ENCODE measurements around the gene KIF18A. TPM values are rescaled to one million over a fixed set of nuclear protein-coding genes. Genes with fewer than 3 reads are reported as not detected.
A peak's percentile ranks its signal among the peaks of the same experiment; 100 is the strongest.

The KIF18A gene
- total RNA-seq, 1 experiment from 2014 or later: 20.8 TPM

GRCh38 chr11:28048812-28049211 lies 59.1 kb downstream of the KIF18A start:
- Histone ChIP-seq H3K4me1 (ENCODE audit: control insufficient read depth, insufficient read depth, low read length) (peaks cover 29% of the 10 kb centered on the region), H3K4me3 (ENCODE audit: low read depth in 2 of 2, low read length in 2 of 2) (no peak overlapping the region), H3K27ac (ENCODE audit: low read length) (peak overlapping the region; percentile 84; the same call in 1 of the 2 replicates), H3K9me3 (ENCODE audit: control insufficient read depth, insufficient read depth, low read depth, low read length) (no peaks in the 10 kb centered on the region), H3K27me3 (ENCODE audit: control insufficient read depth, insufficient read depth, low read length) (no peaks in the 10 kb centered on the region), H3K36me3 (ENCODE audit: control insufficient read depth, insufficient read depth, low read length) (no peaks in the 10 kb centered on the region; the same call in 1 of the 2 replicates)
- BruUV-seq (replicated peaks): no TSS peak
- intact Hi-C loops (cut with micrococcal nuclease; ENCODE audit: unreplicated experiment) (no loop called here), in situ Hi-C loops (cut with HindIII; ENCODE audit: low pct_unique_long_range_greater_than_20kb, low sequenced_read_pairs) (no loop called here)
- ATAC-seq (peak; percentile 57; the same call in 1 of the 2 replicates), DNase-seq (ENCODE audit: low read depth, low spot score) (no peak)
- TF ChIP-seq POLR2AphosphoS5 (IDR thresholded peaks at IDR 0.05; ENCODE audit: low read depth, low read length): no peak
- TF ChIP-seq SIN3A (IDR thresholded peaks at IDR 0.05; ENCODE audit: borderline replicate concordance, insufficient read depth, low read depth, low read length): no peak
- no peak for TF ChIP-seq REST (IDR thresholded peaks at IDR 0.05; ENCODE audit: insufficient read depth in 1 of 2, low read depth in 2 of 2, low read length in 1 of 2)
- TF ChIP-seq TCF7L2 (IDR thresholded peaks at IDR 0.05; ENCODE audit: low read depth, low read length): no peak
- TF ChIP-seq CTCF (IDR thresholded peaks at IDR 0.05): no peak
- ChIA-PET CTCF (no interaction called here), POLR2A (no interaction called here)

DNA sequence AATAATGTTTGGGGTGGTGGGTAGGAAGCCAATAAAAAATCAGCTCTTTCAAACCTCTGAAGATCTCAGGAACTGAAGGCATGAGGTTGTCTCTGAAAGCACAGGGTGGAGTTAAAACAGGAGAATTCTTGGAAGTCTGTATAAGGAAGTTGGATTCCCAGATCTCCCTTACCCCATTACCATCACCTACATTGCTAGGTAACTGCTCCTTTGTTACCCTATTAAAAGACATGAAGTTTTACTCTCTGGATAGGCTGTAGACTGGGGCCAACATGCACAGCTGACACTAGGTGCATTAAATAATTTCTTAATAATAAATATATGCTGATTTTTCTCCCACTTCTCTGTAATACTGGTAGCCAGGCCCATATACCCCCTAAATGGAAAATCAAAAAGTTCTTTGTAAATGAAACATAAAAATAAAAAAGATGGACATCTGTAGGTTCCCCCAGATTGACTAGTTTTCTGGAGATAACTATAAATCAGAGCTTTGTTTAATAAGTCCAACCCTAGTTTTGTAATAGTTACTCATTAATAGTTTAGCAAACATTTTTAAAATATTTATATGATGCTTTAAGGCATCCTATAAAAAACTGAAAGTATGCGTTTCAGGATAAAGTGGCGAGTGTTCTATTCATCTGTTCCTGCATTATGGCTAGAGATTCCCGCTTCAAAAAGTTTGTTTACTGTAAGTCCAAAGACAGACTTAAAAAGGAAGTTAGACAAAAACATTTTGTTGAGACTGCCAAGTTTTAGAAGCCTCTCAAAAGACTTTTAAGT lies 63.8 kb downstream of the KIF18A start:
- in situ Hi-C loops (cut with HindIII; ENCODE audit: low pct_unique_long_range_greater_than_20kb, low sequenced_read_pairs): no loop called here
- TF ChIP-seq REST (IDR thresholded peaks at IDR 0.05; ENCODE audit: insufficient read depth in 1 of 2, low read depth in 2 of 2, low read length in 1 of 2): no peak
- no peak for TF ChIP-seq POLR2AphosphoS5 (IDR thresholded peaks at IDR 0.05; ENCODE audit: low read depth, low read length)
- TF ChIP-seq TCF7L2 (IDR thresholded peaks at IDR 0.05; ENCODE audit: low read depth, low read length): no peak
- TF ChIP-seq SIN3A (IDR thresholded peaks at IDR 0.05; ENCODE audit: borderline replicate concordance, insufficient read depth, low read depth, low read length): no peak
- no peak for TF ChIP-seq CTCF (IDR thresholded peaks at IDR 0.05)
- peaks cover 14% of the 10 kb centered on the region for H3K4me1 ChIP-seq (ENCODE audit: control insufficient read depth, insufficient read depth, low read length)
- no peaks in the 10 kb centered on the region; the same call in 1 of the 2 replicates for H3K36me3 ChIP-seq (ENCODE audit: control insufficient read depth, insufficient read depth, low read length)
- H3K27ac ChIP-seq (ENCODE audit: low read length): no peak overlapping the region; the same call in 1 of the 2 replicates
- H3K4me3 ChIP-seq (ENCODE audit: low read depth in 2 of 2, low read length in 2 of 2): no peak overlapping the region
- intact Hi-C loops (cut with micrococcal nuclease; ENCODE audit: unreplicated experiment): no loop called here
- ChIA-PET CTCF (no interaction called here), POLR2A (no interaction called here)
- no peaks in the 10 kb centered on the region for H3K27me3 ChIP-seq (ENCODE audit: control insufficient read depth, insufficient read depth, low read length)
- ATAC-seq (no peak), DNase-seq (ENCODE audit: low read depth, low spot score) (no peak)
- H3K9me3 ChIP-seq (ENCODE audit: control insufficient read depth, insufficient read depth, low read depth, low read length): no peaks in the 10 kb centered on the region
- no TSS peak for BruUV-seq (replicated peaks)

Measured in Panc1 (cell line).